SIG-M5 treated with dmso at 0.1 percent for 504 hours (cell line): ENCODE results near the gene IQGAP3.
"Not testable (repeated sequence)": the region's sequence is repeated elsewhere in the genome, so short reads cannot be mapped to it uniquely, and the experiment has no call there.

Experiments used
- DNase-seq: peaks from one replicate; lab custom pipeline; 2025; ENCODE audit not compliant: unreplicated experiment; lab: John Stamatoyannopoulos, UW

The IQGAP3 gene, protein sequence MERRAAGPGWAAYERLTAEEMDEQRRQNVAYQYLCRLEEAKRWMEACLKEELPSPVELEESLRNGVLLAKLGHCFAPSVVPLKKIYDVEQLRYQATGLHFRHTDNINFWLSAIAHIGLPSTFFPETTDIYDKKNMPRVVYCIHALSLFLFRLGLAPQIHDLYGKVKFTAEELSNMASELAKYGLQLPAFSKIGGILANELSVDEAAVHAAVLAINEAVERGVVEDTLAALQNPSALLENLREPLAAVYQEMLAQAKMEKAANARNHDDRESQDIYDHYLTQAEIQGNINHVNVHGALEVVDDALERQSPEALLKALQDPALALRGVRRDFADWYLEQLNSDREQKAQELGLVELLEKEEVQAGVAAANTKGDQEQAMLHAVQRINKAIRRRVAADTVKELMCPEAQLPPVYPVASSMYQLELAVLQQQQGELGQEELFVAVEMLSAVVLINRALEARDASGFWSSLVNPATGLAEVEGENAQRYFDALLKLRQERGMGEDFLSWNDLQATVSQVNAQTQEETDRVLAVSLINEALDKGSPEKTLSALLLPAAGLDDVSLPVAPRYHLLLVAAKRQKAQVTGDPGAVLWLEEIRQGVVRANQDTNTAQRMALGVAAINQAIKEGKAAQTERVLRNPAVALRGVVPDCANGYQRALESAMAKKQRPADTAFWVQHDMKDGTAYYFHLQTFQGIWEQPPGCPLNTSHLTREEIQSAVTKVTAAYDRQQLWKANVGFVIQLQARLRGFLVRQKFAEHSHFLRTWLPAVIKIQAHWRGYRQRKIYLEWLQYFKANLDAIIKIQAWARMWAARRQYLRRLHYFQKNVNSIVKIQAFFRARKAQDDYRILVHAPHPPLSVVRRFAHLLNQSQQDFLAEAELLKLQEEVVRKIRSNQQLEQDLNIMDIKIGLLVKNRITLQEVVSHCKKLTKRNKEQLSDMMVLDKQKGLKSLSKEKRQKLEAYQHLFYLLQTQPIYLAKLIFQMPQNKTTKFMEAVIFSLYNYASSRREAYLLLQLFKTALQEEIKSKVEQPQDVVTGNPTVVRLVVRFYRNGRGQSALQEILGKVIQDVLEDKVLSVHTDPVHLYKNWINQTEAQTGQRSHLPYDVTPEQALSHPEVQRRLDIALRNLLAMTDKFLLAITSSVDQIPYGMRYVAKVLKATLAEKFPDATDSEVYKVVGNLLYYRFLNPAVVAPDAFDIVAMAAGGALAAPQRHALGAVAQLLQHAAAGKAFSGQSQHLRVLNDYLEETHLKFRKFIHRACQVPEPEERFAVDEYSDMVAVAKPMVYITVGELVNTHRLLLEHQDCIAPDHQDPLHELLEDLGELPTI (N-terminal part only)

DNA sequence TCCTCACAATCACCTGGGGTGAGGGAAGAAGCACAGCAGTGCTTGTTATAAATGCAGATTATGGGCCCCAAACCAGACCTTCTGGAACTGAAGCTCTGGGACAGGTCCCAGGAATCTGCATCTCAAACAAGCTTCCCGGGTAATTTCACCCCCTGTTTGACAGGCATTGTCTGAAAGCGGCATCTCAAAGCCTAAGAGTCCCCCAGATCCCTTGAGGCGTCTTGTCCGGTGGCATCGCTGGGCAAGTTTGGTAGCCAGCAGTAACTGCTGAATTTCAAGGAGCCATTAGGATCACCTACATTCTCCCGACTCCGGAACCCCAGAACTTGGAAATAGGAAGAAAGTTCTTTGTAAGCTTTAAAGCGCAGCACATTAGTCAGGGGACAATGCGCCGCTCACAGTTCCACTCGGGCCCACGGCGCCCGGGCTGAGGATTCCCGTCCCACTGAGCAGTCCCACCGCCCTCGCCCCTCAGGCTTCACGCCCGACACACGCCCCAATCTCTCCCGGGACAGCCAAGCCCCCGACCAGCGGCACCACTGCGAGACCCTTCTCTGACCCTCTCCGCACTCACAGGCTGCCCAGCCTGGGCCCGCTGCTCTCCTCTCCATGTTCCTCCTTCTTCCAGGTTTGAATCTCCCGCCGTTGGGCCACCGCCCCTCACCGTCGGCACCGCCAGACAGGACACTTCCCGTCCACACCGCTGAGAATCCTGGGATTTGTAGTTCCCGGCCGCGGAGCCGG lies at the start of gene IQGAP3:
Gene IQGAP3, minus strand, starts transcription at position 647 of the 744 bp plus-strand sequence. Its CDS starts 36 bp downstream, at position 611.
- DNase-seq, result peak; percentile 90

DNA sequence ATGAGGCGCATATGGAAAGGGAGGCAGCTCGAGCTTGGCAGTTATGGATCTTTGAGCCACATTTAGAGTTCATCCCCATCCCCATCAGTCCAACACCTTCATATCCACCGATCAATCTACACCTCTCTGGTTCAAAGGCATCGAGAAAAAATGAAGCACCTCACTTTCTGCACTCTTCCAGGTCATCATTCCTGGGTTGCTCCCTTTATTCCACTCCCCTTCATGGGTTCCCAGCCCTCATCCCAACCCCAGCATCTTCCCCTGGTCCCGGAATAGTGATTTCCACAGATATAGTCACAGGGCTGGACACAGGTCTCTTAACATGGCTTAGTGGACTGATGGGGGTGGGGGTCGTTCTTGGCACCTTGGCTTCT lies 47.2 kb upstream of the IQGAP3 start:
- DNase-seq, result no peak

DNA sequence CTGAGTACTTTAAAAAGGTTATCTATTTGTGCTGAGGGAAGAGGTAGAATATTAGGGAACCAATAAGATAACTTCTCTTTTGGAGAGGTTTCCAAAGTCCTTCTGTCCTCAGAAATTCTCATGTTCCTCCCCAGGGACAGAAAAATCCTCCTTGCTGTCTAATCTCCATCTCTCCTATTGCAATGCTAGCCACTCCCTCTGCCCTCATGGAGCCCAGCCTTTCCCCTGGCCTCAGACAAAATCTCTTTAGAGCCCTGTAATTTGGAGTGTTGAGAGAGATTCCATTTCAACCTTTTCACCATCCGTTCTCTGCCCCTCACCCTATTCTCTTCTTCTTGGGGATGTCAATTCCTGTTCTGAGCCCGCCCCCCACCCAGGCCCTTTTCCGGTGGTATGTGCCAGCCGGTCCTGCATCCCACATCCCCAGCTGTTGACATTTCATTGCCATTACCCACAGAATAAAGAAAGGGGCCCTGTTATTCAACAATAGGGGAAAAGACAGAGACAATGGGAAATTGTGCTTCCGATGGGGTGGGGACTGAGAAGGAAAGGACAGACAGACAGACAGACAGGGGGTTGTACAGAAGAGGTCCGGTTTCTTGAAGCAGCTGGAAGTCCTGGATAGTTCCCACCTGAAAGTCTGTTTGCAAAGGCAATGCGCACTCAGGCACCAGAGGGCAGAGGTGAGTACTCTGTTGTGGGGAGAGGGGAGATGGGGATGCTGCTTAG lies 46.7 kb upstream of the IQGAP3 start, which contains the start of gene HAPLN2:
Gene HAPLN2, plus strand, starts transcription at position 563 of the 729 bp plus-strand sequence. CDS start 4,076 bp downstream, outside the sequence.
- DNase-seq, result peak; percentile 33

DNA sequence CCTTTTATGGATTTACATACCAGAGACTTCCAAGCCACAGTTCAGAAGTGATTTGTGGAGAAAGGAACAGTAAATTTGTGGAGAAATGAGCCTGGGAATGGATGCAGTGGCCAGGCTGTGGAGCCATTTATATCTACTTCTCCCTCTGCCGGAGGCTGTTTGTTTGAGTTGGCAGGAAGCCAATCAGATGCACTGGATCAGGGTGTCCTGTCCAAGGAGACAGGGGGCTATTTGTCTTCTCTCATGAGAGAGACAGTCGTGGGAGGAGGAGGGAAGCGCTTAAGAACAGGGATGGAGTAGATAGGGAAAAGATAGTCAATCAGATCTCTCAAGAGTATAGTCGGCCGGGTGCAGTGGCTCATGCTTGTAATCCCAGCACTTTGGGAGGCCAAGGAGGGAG lies 44.1 kb upstream of the IQGAP3 start:
- no peak for DNase-seq

DNA sequence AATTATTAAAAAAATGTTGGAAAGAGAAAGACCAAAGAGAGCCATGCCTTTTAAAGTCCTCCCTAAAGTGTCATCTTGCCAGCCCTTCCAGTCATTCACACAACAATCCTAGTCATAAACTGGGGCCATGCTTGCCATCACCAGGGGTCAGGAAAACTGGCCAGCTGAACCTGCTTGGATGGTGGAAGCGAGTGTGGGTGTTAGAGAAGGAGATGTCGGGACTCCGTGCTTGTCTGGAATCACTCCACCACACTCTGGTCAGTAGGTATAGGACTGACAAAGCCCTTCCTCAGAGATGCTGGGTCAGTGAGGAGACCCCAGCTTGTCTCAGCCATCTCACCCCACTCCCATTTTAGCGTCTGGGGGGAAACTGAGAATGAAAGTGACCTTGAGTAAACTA lies 43.6 kb upstream of the IQGAP3 start:
- DNase-seq, result no peak

DNA sequence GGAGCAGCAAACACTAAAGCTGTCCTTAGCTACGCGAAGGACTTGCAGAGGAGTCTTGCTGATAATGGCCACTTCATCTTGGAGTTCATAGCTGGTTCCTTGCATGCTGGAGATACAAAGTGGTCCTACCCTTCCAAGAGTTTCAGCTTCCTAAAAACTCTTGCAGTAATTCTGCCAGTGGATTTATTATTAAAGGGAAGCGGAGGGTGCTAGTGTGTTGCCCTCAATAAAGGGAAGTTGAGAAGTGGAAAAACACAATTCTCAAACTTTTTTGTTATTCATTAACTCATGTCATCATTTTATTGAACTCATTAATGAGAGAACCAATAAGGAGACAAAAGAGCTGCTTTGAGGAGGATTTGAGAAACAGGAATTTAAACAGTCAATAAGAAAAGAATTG lies 40.3 kb upstream of the IQGAP3 start:
- no peak for DNase-seq

DNA sequence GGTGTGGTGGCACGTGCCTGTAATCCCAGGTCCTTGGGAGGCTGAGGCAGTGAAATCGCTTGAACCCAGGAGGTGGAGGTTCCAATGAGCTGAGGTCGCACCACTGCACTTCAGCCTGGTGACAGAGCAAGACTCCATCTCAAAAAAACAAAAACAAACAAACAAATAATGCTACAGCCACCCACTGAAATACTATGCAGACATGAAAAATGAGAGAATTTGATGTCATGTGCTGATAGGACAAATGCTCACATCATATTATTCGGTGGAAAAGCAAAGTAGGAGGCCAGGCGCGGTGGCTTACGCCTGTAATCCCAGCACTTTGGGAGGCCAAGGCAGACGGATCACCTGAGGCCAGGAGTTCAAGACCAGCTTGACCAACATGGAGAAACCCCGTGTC lies 37.7 kb upstream of the IQGAP3 start:
- not testable (repeated sequence) for DNase-seq

DNA sequence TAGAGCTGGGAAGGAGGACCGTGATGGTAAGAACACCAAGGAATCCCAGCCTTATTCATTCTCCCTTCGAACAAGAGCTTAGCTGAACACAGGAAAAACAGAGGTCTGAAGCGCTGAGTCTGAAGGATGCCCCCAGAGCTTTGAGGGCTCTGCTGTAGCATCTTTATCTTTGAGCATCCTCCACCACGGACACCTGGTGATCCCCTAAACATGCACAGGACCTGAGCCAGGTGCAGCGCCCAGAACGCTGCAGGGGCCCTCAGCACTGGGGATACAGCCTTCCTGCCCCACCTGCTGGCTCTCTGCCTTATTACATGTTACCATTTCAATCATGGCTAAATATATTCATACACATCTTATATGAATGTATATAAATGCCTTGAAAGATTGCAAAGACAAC lies 36.6 kb upstream of the IQGAP3 start:
- peak; percentile 57 for DNase-seq

DNA sequence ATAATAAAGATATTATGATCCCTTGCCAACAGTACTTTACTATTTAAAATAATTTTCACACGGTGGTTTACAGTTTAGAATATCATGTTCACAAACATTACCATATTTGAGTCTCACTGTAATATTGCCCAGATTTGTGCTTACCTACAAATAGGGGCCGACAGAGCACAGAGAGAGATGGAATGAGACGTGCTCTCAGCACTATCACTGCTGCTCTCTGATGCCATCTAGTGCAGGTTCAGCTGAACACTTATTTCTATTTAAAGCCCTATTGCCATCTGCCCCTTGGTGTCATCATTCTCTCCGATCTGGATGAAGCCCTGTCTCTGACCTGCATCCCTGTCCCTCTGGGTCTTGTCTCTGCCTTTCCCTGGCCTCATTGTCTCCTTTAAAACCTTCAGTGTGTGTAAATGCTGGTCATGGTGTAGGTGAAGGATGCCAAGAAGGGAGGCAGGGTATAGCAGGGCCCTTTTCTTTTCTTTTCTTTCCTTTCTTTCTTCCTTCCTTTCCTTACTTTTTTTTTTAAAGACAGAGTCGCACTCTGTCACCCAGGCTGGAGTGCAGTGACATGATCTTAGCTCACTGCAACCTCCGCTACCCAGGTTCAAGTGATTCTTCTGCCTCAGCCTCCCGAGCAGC lies 35.8 kb upstream of the IQGAP3 start:
- peak; percentile 95 for DNase-seq

DNA sequence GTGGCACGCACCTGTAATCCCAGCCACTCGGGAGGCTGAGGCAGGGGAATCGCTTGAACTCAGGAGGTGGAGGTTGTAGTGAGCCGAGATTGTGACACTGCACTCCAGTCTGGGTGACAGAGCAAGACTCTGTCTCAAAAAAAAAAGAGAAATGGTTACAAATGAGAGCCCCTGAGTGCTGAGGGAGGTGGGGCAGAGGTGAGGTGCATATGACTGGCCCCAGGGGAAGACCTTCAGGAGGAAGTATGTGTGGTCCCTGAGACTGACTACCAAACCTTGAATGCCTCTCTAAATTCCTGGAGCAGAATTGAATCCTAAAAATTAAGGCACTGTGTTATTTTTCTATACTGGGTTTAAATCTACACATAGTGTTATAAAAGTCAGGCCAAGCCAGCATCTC lies 35.0 kb upstream of the IQGAP3 start:
- DNase-seq, result not testable (repeated sequence)

DNA sequence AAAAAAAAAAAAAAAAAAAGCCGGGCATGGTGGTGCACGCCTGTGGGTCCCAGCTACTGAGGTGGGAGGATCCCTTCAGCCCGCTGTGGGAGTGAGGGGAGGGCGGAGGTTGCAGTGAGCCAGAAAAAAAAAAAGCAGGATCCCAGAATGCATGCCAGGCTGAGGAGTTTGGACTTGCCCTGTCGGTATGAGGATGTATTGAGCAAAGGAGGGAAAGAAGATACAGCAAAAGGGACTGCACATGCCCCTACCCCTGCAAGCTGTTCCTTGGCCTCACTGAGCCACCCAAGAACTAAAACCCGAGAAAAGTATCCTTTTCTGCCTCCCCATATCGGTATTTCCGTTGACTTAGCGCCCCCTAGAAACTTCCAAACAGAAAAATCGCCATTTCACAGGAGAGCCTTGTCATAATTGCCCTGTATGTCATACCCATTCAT lies 30.2 kb upstream of the IQGAP3 start:
- DNase-seq, result peak; percentile 61

DNA sequence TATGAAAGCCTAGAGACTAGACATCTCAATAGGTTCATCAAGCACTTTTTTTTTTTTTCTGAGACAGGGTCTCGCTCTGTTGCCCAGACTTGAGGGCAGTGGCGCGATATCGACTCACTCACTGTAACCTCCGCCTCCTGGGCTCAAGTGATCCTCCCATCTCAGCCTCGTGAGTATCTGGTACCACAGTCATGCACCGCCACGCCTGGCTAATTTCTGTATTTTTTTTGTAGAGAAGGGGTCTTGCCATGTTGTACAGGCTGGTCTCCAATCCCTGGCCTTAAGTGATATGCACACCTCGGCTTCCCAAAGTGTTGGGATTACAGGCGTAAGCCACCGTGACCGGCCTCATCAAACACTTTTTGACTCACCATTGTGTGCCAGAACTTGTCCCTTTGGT lies 29.5 kb upstream of the IQGAP3 start:
- no peak for DNase-seq

DNA sequence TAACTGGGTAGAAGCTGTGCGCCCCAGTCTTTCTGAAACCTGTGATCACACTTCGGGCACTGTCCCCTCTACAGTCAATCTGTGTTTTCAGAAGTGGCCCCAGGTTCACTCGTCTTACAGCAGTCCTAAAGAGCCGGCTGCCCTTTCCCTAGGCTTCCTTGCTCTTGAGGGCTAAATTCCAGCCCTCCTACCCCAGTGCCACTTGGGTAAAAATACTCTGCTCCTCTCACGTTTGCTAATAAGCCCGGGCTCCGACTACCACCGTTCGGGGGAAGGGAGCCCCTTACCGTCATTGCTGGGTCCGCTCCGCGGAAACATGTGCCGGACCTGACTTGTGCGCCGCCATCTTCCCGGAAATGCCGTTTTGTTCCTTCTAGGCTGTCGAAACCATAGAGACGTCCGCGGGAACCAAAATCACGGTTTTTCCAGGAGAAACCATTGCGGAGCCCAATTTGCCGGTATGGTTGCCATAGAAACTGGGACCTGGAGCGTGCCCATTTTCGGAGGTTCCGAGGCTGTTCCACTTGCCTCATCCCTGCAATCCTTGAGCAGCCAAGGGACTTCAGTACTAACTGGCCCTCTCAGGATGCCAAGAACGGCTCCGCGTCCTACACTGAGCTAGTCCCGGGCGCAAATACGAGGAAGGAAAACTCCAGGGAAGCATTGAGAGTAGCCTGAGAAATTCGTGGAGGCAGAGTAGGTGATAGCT lies 28.9 kb upstream of the IQGAP3 start, which contains the start of gene GPATCH4:
Gene GPATCH4, minus strand, starts transcription at position 358 of the 709 bp plus-strand sequence.
- peak; percentile 84 for DNase-seq

DNA sequence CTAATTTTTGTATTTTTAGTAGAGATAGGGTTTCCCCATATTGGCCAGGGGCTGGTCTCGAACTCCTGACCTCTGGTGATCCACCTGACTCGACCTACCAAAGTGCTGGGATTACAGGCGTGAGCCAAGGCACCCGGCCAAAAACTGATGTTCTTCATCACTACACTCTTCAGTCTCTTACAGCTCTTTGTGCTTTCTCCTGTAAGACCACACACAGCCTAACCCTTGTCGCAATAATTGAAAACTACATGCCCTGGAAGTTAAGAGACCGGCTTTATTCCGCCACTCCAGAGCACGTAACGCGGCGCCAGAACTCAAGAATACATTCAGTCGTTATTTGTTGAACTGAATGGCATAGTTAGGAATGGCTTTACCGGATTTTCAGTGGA lies 28.4 kb upstream of the IQGAP3 start:
- peak; percentile 43 for DNase-seq

DNA sequence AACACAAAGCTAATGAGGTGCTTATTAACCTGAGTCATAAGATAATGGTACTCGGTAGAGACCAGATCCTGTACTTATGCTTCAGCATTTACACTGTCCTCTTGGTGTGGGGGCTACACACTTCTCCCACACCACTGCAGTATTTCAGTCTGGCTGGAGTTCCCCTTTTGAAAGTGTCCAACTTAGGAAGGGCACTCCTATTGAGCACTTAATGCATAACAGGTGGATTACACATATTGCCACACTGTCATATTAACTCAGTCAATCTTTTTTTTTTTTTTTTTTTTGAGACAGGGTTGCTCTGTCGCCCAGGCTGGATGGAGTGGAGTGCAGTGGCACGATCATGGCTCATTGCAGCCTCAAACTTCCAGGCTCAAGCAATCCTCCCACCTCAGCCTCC lies 27.4 kb upstream of the IQGAP3 start:
- DNase-seq, result peak; percentile 94

DNA sequence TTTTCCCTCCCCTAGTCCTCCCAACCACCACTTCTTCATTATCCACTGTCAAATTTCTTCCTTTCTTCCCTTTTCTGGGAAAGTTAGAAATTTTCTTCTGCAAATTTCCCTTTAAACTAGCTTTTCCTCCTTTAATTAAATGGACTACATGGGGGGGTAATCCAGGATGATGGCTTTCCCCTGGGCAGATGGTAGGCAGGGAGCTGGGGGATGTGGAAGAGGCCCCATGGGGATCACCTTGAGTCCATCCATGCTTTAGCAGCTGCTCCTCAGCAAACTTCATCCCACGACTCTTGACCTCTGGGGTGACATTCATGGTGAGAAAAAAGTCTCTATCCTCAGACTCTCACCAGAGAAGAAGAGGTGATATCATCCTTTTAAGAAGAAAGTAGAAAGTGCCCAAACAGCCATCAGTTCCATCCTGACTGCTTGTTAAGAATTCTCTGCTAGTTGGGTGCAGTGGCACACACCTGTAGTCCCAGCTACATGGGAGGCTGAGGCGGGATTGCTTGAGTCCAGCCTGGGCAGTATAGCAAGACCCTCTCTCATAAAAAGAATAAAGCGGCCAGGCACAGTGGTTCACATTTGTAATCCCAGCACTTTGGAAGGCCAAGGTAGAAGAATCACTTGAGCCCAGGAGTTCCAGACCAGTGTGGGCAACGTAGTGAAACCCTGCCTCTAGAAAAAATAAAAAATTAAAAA lies 26.5 kb upstream of the IQGAP3 start:
- no peak for DNase-seq

DNA sequence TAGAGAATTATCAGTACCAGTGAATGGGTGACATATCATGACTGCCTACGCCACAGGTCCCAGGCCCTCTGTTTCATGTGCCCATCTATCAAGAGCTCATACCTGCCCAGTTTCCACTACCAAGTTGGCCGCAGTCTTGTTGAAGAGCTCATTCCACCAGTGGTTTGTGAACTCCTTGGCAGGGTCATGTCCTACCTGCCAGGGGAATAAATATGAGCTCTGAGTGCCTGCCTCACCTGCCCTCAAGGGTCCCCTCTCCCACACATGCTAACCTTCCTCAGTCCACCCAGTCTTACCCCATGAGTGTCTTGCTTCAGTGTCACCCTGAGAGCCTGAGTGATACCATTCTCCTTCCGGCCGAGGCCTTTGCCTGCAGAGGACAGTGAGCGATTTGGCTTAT lies 25.8 kb upstream of the IQGAP3 start:
- DNase-seq, result no peak

DNA sequence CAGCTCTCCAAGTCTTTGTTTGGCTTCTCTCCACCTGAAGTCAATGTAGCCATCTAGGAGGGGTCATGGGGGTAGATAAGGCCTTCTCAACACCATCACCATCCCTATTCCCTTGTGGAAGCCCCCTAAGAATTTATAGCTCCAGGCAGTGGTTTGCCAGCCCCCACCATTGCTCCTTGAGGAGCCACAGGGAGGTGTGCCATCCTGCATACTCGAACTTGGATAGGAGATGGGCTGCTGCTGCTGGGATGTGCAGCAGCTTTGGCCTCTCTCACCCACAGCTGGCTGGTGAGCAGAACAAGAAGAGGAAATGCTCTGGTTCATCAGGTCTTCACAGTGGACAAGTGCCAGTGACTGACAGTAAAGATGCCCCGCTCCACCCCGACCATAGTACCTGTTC lies 24.1 kb upstream of the IQGAP3 start:
- DNase-seq, result no peak
